Astrocyte (in vitro differentiated cells and primary cell): ENCODE measurements around the gene UBR1.

Source experiments
- EZH2 ChIP-seq: IDR thresholded peaks from 2 replicates; pipeline ENCODE4 v1.6.1; 2012; ENCODE audit warnings: mild to moderate bottlenecking, low read length, inconsistent platforms; ENCODE audit not compliant: insufficient read depth
- TF ChIP-seq, protein P1 (sequence below): IDR thresholded peaks from 2 replicates; pipeline ENCODE4 v1.5.1; 2011; ENCODE audit warnings: low read depth, mild to moderate bottlenecking, inconsistent platforms, low read length, moderate library complexity; ENCODE audit not compliant: insufficient read depth

DNA sequence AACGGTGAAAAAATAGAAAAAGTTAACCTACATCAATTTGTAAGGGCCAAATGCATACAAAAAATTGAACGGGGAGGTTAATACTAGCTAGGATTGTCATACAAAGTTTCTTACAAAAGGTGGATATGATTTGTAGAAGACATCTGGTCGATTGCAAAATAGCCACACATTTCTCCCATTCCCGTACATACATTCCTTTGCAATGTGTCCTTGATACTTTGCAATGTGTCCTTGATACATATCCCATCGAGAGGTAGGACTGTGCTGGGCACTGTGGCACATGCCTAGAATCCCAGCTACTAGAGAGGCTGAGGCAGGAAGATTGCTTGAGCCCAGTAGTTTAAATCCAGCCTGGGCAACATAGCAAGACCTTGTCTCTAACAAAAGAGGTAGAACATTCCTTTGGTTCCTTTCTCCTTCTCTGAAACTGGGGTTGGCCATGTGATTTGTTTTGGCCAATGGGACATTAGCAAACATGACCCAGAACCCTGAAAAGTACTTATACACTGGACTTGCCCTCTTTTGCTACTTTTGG, 194.7 kb downstream of the UBR1 start:
- TF ChIP-seq EZH2 = no peak
- TF ChIP-seq, protein P1, sequence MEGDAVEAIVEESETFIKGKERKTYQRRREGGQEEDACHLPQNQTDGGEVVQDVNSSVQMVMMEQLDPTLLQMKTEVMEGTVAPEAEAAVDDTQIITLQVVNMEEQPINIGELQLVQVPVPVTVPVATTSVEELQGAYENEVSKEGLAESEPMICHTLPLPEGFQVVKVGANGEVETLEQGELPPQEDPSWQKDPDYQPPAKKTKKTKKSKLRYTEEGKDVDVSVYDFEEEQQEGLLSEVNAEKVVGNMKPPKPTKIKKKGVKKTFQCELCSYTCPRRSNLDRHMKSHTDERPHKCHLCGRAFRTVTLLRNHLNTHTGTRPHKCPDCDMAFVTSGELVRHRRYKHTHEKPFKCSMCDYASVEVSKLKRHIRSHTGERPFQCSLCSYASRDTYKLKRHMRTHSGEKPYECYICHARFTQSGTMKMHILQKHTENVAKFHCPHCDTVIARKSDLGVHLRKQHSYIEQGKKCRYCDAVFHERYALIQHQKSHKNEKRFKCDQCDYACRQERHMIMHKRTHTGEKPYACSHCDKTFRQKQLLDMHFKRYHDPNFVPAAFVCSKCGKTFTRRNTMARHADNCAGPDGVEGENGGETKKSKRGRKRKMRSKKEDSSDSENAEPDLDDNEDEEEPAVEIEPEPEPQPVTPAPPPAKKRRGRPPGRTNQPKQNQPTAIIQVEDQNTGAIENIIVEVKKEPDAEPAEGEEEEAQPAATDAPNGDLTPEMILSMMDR = no peak
